ENCODE data around the gene TMC8. TPM values are rescaled to one million over a fixed set of nuclear protein-coding genes. Genes with fewer than 3 reads are reported as not detected.

TMC8 gene
- total and polyA plus RNA-seq, 8 donors, result 0.51 to 6.0 (median 2.2) TPM

- 42% methylated on average over 31 to 38 of the region's 38 CpGs for WGBS, 2 donors
- FAIRE-seq (no peak), ATAC-seq (no peak), DNase-seq (peak in 3 of 6 donors; percentile 53 to 65 (median 59))
- Histone ChIP-seq H3K27ac (no peak overlapping the region), H3K36me3 (no peaks in the 10 kb centered on the region), H3K27me3 (no peaks in the 10 kb centered on the region), H3K4me3 (peak overlapping the region in 1 of 4 donors; percentile 36), H3K4me1 (peaks cover 0 to 8% (median 8%) of the 10 kb centered on the region in 3 donors), H3K9me3 (no peaks in the 10 kb centered on the region)
- intact Hi-C loops (cut with DNase I), result no loop called here
- TF ChIP-seq CTCF (IDR thresholded peaks at IDR 0.05), result no peak
These were observed 1.6 kb downstream of the TMC8 start for GRCh38 chr17:78132084-78132676.

GRCh38 chr17:78132767-78133178 lies 2.2 kb downstream of the TMC8 start:
- peaks cover 0 to 8% (median 8%) of the 10 kb centered on the region in 3 donors for H3K4me1 ChIP-seq
- DNase-seq (peak in 1 of 6 donors; percentile 52), ATAC-seq (no peak), FAIRE-seq (no peak)
- no peak overlapping the region for H3K27ac ChIP-seq
- intact Hi-C loops (cut with DNase I), result no loop called here
- no peak for TF ChIP-seq CTCF (IDR thresholded peaks at IDR 0.05)
- H3K4me3 ChIP-seq, result no peak overlapping the region
- no peaks in the 10 kb centered on the region for H3K9me3 ChIP-seq
- 85 to 89% methylated on average over 9 of the region's 9 CpGs for WGBS, 2 donors
- no peaks in the 10 kb centered on the region for H3K27me3 ChIP-seq
- H3K36me3 ChIP-seq, result no peaks in the 10 kb centered on the region

GRCh38 chr17:78133179-78133951 lies 2.8 kb downstream of the TMC8 start:
- Histone ChIP-seq H3K4me1 (peaks cover 0 to 8% (median 8%) of the 10 kb centered on the region in 3 donors), H3K4me3 (no peak overlapping the region), H3K27me3 (no peaks in the 10 kb centered on the region), H3K27ac (no peak overlapping the region), H3K9me3 (no peaks in the 10 kb centered on the region), H3K36me3 (no peaks in the 10 kb centered on the region)
- no peak for FAIRE-seq
- intact Hi-C loops (cut with DNase I), result no loop called here
- no peak for TF ChIP-seq CTCF (IDR thresholded peaks at IDR 0.05)
- WGBS, 2 donors, result 87 to 90% methylated on average over 30 of the region's 30 CpGs
- no peak for ATAC-seq
- DNase-seq, result peak in 3 of 6 donors; percentile 11 to 55 (median 55)

GRCh38 chr17:78133971-78134898 lies 3.7 kb downstream of the TMC8 start:
- no peaks in the 10 kb centered on the region for H3K9me3 ChIP-seq
- TF ChIP-seq CTCF (IDR thresholded peaks at IDR 0.05), result peak; percentile 19 to 37 (median 25)
- ATAC-seq, result peak in 3 of 4 donors; percentile 40 to 56 (median 48)

More at GRCh38 chr17:78133971-78134898, 3.7 kb downstream of the TMC8 start:
- 53 to 59% methylated on average over 39 of the region's 39 CpGs for WGBS, 2 donors
- peaks cover 0 to 5% (median 5%) of the 10 kb centered on the region in 3 donors for H3K4me1 ChIP-seq
- DNase-seq (peak in 4 of 6 donors; percentile 51 to 79 (median 70)), FAIRE-seq (no peak)
- no peak overlapping the region for H3K27ac ChIP-seq
- intact Hi-C loops (cut with DNase I), result no loop called here
- H3K36me3 ChIP-seq, result no peaks in the 10 kb centered on the region
- no peak overlapping the region for H3K4me3 ChIP-seq
- no peaks in the 10 kb centered on the region for H3K27me3 ChIP-seq

Data from pancreas (tissue), 10 donors.